ENCODE measurements around the gene BRCA2.

DNA sequence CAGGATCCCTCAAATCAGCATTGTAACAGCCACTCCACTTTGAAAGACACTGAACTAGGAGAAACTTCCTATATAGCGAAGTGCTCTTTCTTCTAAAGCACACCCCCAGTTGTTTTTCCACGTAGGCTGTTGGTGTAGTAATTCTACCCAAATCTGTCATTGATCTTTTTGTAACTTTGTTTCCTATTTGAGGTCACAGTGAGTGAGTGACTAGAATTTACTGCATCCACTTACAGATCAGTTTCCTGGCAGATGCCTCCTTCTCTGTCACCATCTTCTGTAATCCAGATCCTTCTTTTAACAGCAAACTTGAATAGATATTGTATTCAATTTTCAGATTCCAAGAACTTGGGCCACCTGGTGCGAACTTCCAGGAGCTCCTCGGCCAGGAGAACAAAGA, 15.4 kb upstream of the BRCA2 start:
- TF ChIP-seq, protein P1, sequence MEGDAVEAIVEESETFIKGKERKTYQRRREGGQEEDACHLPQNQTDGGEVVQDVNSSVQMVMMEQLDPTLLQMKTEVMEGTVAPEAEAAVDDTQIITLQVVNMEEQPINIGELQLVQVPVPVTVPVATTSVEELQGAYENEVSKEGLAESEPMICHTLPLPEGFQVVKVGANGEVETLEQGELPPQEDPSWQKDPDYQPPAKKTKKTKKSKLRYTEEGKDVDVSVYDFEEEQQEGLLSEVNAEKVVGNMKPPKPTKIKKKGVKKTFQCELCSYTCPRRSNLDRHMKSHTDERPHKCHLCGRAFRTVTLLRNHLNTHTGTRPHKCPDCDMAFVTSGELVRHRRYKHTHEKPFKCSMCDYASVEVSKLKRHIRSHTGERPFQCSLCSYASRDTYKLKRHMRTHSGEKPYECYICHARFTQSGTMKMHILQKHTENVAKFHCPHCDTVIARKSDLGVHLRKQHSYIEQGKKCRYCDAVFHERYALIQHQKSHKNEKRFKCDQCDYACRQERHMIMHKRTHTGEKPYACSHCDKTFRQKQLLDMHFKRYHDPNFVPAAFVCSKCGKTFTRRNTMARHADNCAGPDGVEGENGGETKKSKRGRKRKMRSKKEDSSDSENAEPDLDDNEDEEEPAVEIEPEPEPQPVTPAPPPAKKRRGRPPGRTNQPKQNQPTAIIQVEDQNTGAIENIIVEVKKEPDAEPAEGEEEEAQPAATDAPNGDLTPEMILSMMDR (conservative IDR thresholded peaks at IDR 0.05), result no peak
- no peak for TF ChIP-seq EZH2 (IDR thresholded peaks at IDR 0.05; ENCODE audit: low read depth)
